Panc1 (cell line): ENCODE measurements around the gene CCS. TPM values are rescaled to one million over a fixed set of nuclear protein-coding genes. Genes with fewer than 3 reads are reported as not detected.

Source experiments
- ATAC-seq: fragments of 200-7000 bp; cut with Tn5 transposase; 2 replicates; pipeline ENCODE4 v1.9.1; 2020; ENCODE audit warnings: mild to moderate bottlenecking, moderate library complexity
- BruUV-seq: library from RNA; stranded (reverse); fragments of 400-500 nt; replicated peaks from 2 replicates; lab custom pipeline; 2021; lab: Mats Ljungman, UMichigan
- CTCF ChIA-PET: fragments of 300-600 bp; sonication (Branson Sonifier 250); formaldehyde crosslinking; loops from one replicate; lab custom pipeline; 2022; ENCODE audit warnings: antibody characterized with exemption; lab: Charles Lee
- POLR2A ChIA-PET: fragments of 300-600 bp; sonication (Branson Sonifier 250); formaldehyde crosslinking; loops from one replicate; lab custom pipeline; 2022; ENCODE audit warnings: antibody characterized with exemption; lab: Charles Lee
- DNase-seq: peaks from one replicate; pipeline ENCODE4 v3.0.0-alpha.2; 2010; ENCODE audit warnings: low read depth, low spot score
- H3K27ac ChIP-seq: 2 replicates; pipeline ENCODE4 v1.5.1; 2011; ENCODE audit warnings: mild to moderate bottlenecking, low read length, inconsistent platforms
- H3K27me3 ChIP-seq: fragments of 200-500 bp; sonication (Bioruptor generic); 2 replicates; pipeline ENCODE4 v1.6.0; 2014; ENCODE audit warnings: low read length, inconsistent platforms; ENCODE audit not compliant: control insufficient read depth, insufficient read depth
- H3K36me3 ChIP-seq: fragments of 200-500 bp; sonication (Bioruptor generic); 2 replicates; pipeline ENCODE4 v1.5.1; 2014; ENCODE audit warnings: inconsistent platforms, mild to moderate bottlenecking, low read length, moderate library complexity; ENCODE audit not compliant: control insufficient read depth, insufficient read depth
- H3K4me1 ChIP-seq: 2 replicates; pipeline ENCODE4 v1.5.1; 2011; ENCODE audit warnings: inconsistent platforms, mild to moderate bottlenecking, low read length, moderate library complexity; ENCODE audit not compliant: control insufficient read depth, insufficient read depth
- H3K4me3 ChIP-seq, 2 experiments: 2 replicates each; pipeline ENCODE4 v1.5.1; 2011 to 2012; ENCODE audit warnings: low read depth in 2 of 2, low read length in 2 of 2, mild to moderate bottlenecking in 2 of 2, inconsistent platforms in 1 of 2, moderate library complexity in 1 of 2
- H3K9me3 ChIP-seq: fragments of 200-500 bp; sonication (Bioruptor generic); 2 replicates; pipeline ENCODE4 v1.5.1; 2014; ENCODE audit warnings: low read depth, mild to moderate bottlenecking, inconsistent platforms, low read length, moderate library complexity; ENCODE audit not compliant: control insufficient read depth, insufficient read depth
- POLR2AphosphoS5 ChIP-seq: IDR thresholded peaks from 2 replicates; pipeline ENCODE4 v1.6.1; 2012; ENCODE audit warnings: mild to moderate bottlenecking, low read depth, low read length, moderate library complexity
- SIN3A ChIP-seq: IDR thresholded peaks from 2 replicates; pipeline ENCODE4 v1.6.1; 2012; ENCODE audit warnings: low read depth, mild to moderate bottlenecking, low read length, moderate library complexity, borderline replicate concordance; ENCODE audit not compliant: insufficient read depth
- TCF7L2 ChIP-seq: IDR thresholded peaks from 2 replicates; pipeline ENCODE4 v1.6.1; 2011; ENCODE audit warnings: mild to moderate bottlenecking, low read depth, low read length, inconsistent platforms
- in situ Hi-C: cut with HindIII; loops from 2 replicates; pipeline ENCODE4 v1.10.0; 2016; ENCODE audit warnings: low sequenced_read_pairs, low pct_unique_long_range_greater_than_20kb
- intact Hi-C: fragments of 100-400 bp; cut with micrococcal nuclease; formaldehyde crosslinking; loops from one replicate; pipeline ENCODE4 v1.10.0; 2022; ENCODE audit not compliant: unreplicated experiment
- total RNA-seq: library from RNA; stranded (reverse); gene quantifications from one replicate; pipeline ENCODE4 v1.2.1, GENCODE V29; 2021; ENCODE audit not compliant: unreplicated experiment
- TF ChIP-seq, protein P1 (sequence below), 2 experiments: IDR thresholded peaks; 2 replicates each; pipeline ENCODE4 v1.6.1; 2011 to 2012; ENCODE audit warnings: low read depth in 2 of 2, control low read depth in 1 of 2, low read length in 1 of 2, mild to moderate bottlenecking in 1 of 2, moderate library complexity in 1 of 2; ENCODE audit not compliant: insufficient read depth in 1 of 2
- TF ChIP-seq, protein P2 (sequence below): fragments of 450-650 bp; IDR thresholded peaks from 2 replicates; pipeline ENCODE4 v1.5.1; 2017; ENCODE audit warnings: mild to moderate bottlenecking

The CCS gene
- total RNA-seq, 1 experiment from 2014 or later: 55.3 TPM

GRCh38 chr11:66564984-66565383 lies 28.0 kb upstream of the CCS start:
- ChIA-PET POLR2A (no interaction called here), CTCF (no interaction called here)
- in situ Hi-C loops (no loop called here), intact Hi-C loops (no loop called here)
- Histone ChIP-seq H3K9me3 (no peaks in the 10 kb centered on the region), H3K27ac (no peak overlapping the region), H3K36me3 (no peaks in the 10 kb centered on the region), H3K4me1 (no peaks in the 10 kb centered on the region), H3K27me3 (no peaks in the 10 kb centered on the region), H3K4me3 (no peak overlapping the region)
- no peak for TF ChIP-seq POLR2AphosphoS5
- TF ChIP-seq, protein P1, sequence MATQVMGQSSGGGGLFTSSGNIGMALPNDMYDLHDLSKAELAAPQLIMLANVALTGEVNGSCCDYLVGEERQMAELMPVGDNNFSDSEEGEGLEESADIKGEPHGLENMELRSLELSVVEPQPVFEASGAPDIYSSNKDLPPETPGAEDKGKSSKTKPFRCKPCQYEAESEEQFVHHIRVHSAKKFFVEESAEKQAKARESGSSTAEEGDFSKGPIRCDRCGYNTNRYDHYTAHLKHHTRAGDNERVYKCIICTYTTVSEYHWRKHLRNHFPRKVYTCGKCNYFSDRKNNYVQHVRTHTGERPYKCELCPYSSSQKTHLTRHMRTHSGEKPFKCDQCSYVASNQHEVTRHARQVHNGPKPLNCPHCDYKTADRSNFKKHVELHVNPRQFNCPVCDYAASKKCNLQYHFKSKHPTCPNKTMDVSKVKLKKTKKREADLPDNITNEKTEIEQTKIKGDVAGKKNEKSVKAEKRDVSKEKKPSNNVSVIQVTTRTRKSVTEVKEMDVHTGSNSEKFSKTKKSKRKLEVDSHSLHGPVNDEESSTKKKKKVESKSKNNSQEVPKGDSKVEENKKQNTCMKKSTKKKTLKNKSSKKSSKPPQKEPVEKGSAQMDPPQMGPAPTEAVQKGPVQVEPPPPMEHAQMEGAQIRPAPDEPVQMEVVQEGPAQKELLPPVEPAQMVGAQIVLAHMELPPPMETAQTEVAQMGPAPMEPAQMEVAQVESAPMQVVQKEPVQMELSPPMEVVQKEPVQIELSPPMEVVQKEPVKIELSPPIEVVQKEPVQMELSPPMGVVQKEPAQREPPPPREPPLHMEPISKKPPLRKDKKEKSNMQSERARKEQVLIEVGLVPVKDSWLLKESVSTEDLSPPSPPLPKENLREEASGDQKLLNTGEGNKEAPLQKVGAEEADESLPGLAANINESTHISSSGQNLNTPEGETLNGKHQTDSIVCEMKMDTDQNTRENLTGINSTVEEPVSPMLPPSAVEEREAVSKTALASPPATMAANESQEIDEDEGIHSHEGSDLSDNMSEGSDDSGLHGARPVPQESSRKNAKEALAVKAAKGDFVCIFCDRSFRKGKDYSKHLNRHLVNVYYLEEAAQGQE (IDR thresholded peaks at IDR 0.05; ENCODE audit: insufficient read depth in 1 of 2, low read depth in 2 of 2, low read length in 1 of 2): no peak
- no peak for TF ChIP-seq TCF7L2
- TF ChIP-seq, protein P2, sequence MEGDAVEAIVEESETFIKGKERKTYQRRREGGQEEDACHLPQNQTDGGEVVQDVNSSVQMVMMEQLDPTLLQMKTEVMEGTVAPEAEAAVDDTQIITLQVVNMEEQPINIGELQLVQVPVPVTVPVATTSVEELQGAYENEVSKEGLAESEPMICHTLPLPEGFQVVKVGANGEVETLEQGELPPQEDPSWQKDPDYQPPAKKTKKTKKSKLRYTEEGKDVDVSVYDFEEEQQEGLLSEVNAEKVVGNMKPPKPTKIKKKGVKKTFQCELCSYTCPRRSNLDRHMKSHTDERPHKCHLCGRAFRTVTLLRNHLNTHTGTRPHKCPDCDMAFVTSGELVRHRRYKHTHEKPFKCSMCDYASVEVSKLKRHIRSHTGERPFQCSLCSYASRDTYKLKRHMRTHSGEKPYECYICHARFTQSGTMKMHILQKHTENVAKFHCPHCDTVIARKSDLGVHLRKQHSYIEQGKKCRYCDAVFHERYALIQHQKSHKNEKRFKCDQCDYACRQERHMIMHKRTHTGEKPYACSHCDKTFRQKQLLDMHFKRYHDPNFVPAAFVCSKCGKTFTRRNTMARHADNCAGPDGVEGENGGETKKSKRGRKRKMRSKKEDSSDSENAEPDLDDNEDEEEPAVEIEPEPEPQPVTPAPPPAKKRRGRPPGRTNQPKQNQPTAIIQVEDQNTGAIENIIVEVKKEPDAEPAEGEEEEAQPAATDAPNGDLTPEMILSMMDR: no peak
- ATAC-seq (no peak), DNase-seq (no peak)
- BruUV-seq: no TSS peak

- ChIA-PET POLR2A (no interaction called here), CTCF (interaction anchor here (0.7 kb wide), 1 partner anchor 12 kb away, joined by 5 read pairs; no protein-coding TSS in a partner anchor)
- intact Hi-C loops (no loop called here), in situ Hi-C loops (no loop called here)
- Histone ChIP-seq H3K36me3 (no peaks in the 10 kb centered on the region), H3K27me3 (no peaks in the 10 kb centered on the region), H3K9me3 (no peaks in the 10 kb centered on the region), H3K27ac (no peak overlapping the region), H3K4me3 (no peak overlapping the region), H3K4me1 (no peaks in the 10 kb centered on the region)
- no peak for DNase-seq
- no peak for ATAC-seq
- no peak for TF ChIP-seq SIN3A
- no peak for TF ChIP-seq POLR2AphosphoS5
- no peak for TF ChIP-seq TCF7L2
- TF ChIP-seq, protein P1 (IDR thresholded peaks at IDR 0.05; ENCODE audit: insufficient read depth in 1 of 2, low read depth in 2 of 2, low read length in 1 of 2): no peak
- TF ChIP-seq, protein P2: no peak
- no TSS peak for BruUV-seq
Observed at GRCh38 chr11:66566221-66566620, 26.8 kb upstream of the CCS start.
